ENCODE measurements around the gene CSNK2A3.
"Not testable (repeated sequence)": the region's sequence is repeated elsewhere in the genome, so short reads cannot be mapped to it uniquely, and the experiment has no call there.

DNA sequence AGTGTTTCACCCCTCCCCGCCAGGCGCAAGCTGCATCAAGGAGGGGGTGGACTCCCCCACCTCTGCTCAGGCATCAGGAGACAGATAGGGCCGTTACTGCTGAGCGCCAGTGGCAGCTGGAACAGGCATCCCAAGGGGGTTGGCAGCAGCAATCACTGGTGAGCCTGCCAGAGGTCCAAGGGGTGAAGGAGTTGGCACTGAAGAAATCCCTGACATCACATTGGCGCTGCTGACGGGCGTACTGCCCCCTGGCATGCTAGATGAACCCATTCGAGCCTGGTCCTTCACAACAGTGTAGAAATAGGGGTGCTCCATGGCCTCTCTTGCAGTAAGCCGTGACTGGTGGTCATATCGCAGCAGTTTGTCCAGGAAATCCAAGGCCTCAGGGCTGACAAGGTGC is 1.2 kb downstream of the CSNK2A3 start:
- TF ChIP-seq, protein P1, sequence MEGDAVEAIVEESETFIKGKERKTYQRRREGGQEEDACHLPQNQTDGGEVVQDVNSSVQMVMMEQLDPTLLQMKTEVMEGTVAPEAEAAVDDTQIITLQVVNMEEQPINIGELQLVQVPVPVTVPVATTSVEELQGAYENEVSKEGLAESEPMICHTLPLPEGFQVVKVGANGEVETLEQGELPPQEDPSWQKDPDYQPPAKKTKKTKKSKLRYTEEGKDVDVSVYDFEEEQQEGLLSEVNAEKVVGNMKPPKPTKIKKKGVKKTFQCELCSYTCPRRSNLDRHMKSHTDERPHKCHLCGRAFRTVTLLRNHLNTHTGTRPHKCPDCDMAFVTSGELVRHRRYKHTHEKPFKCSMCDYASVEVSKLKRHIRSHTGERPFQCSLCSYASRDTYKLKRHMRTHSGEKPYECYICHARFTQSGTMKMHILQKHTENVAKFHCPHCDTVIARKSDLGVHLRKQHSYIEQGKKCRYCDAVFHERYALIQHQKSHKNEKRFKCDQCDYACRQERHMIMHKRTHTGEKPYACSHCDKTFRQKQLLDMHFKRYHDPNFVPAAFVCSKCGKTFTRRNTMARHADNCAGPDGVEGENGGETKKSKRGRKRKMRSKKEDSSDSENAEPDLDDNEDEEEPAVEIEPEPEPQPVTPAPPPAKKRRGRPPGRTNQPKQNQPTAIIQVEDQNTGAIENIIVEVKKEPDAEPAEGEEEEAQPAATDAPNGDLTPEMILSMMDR (IDR thresholded peaks at IDR 0.05; ENCODE audit: poor library complexity), result not testable (repeated sequence)
- TF ChIP-seq EZH2phosphoT487 (IDR thresholded peaks at IDR 0.05; ENCODE audit: low read depth, severe bottlenecking, unreplicated experiment), result not testable (repeated sequence)
